ENCODE data around the gene SPTBN2. TPM values are rescaled to one million over a fixed set of nuclear protein-coding genes. Genes with fewer than 3 reads are reported as not detected.

SPTBN2 gene
- total and polyA plus RNA-seq, 2 of the 4 experiments (the other 2 are of a cell fraction), result 0.18 to 0.41 TPM

DNA sequence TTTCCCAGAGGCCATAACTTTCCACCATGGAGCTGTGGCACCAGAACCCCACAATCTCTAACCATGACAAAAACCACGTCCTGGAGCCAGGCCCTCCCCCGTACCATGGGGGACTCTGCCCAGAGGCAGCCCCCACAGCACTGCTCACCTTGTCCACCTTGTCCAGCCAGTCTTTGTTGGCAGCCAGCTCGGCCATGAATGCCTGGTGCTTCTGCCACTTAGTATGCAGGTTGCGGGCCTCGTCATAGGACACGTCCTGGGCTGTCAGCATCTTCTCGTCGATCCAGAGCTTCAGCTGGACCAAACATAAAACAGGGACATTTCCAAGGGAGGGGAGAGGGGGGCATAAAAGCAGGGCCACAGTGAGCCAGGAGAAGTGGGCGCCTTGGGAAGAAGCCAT lies 30.5 kb downstream of the SPTBN2 start:
- Histone ChIP-seq H3K56ac (ENCODE audit: extremely low read depth, insufficient read depth, low read length) (no peak overlapping the region), H3K4me3 (ENCODE audit: insufficient read depth, low read depth, low read length) (no peak overlapping the region), H3K4ac (ENCODE audit: low read depth, low read length) (no peak overlapping the region), H2BK15ac (ENCODE audit: low read depth, low read length) (no peak overlapping the region), H3K27ac (ENCODE audit: insufficient read depth, low read length) (no peak overlapping the region), H2AK5ac (ENCODE audit: low read depth, low read length) (no peak overlapping the region), H3K9me3 (ENCODE audit: control insufficient read depth, insufficient read depth, low read length) (peaks cover 7% of the 10 kb centered on the region), H3K4me2 (ENCODE audit: low read depth, low read length) (no peak overlapping the region), H4K20me1 (ENCODE audit: insufficient read depth, low read length) (no peaks in the 10 kb centered on the region), H4K5ac (ENCODE audit: low read depth, low read length) (no peak overlapping the region), H3K18ac (ENCODE audit: low read depth, low read length) (no peak overlapping the region), H3K14ac (replicated peaks; ENCODE audit: low read depth, low read length) (no peak overlapping the region), H3K23ac (ENCODE audit: low read depth, low read length) (no peak overlapping the region), H2AFZ (replicated peaks; ENCODE audit: low read length, poor library complexity) (no peak overlapping the region), H2AK9ac (replicated peaks; ENCODE audit: low read depth, low read length, poor library complexity) (no peak overlapping the region), H3K27me3 (ENCODE audit: control insufficient read depth, insufficient read depth, low read length) (no peaks in the 10 kb centered on the region; the same call in 1 of the 2 replicates), H3K79me1 (ENCODE audit: low read depth in 1 of 2, low read length in 2 of 2) (no peaks in the 10 kb centered on the region), H3K9ac (ENCODE audit: low read depth, low read length) (no peak overlapping the region), H2BK20ac (ENCODE audit: low read depth, low read length) (no peak overlapping the region), H2BK120ac (ENCODE audit: low read depth, low read length) (no peak overlapping the region), H3K9me1 (ENCODE audit: insufficient read depth, low read length) (no peaks in the 10 kb centered on the region), H4K8ac (ENCODE audit: low read depth in 2 of 2, low read length in 2 of 2) (no peak overlapping the region), H4K91ac (ENCODE audit: insufficient read depth, low read depth, low read length) (no peak overlapping the region), H2BK5ac (ENCODE audit: low read depth, low read length, poor library complexity, severe bottlenecking) (no peak overlapping the region), H3K4me1 (ENCODE audit: control insufficient read depth, insufficient read depth, low read length) (no peaks in the 10 kb centered on the region), H3K36me3 (ENCODE audit: control insufficient read depth, insufficient read depth, low read length) (no peaks in the 10 kb centered on the region)
- TF ChIP-seq RFX5 (IDR thresholded peaks at IDR 0.05; ENCODE audit: low read depth, low read length), result no peak
- TF ChIP-seq, protein P1, sequence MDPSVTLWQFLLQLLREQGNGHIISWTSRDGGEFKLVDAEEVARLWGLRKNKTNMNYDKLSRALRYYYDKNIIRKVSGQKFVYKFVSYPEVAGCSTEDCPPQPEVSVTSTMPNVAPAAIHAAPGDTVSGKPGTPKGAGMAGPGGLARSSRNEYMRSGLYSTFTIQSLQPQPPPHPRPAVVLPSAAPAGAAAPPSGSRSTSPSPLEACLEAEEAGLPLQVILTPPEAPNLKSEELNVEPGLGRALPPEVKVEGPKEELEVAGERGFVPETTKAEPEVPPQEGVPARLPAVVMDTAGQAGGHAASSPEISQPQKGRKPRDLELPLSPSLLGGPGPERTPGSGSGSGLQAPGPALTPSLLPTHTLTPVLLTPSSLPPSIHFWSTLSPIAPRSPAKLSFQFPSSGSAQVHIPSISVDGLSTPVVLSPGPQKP (IDR thresholded peaks at IDR 0.05; ENCODE audit: borderline replicate concordance, low read depth, low read length), result no peak
- no peak for TF ChIP-seq FOS (IDR thresholded peaks at IDR 0.05; ENCODE audit: low read depth, low read length)
- no peak for TF ChIP-seq MAFK (IDR thresholded peaks at IDR 0.05; ENCODE audit: low read depth, low read length)
- no peak for TF ChIP-seq CTCF (conservative IDR thresholded peaks at IDR 0.05; ENCODE audit: low read depth, low read length)
- no peak for TF ChIP-seq POLR2A (IDR thresholded peaks at IDR 0.05; ENCODE audit: low read depth, low read length)
- TF ChIP-seq SMC3 (IDR thresholded peaks at IDR 0.05; ENCODE audit: low read depth, low read length), result no peak
- no peak for TF ChIP-seq NFE2L2 (IDR thresholded peaks at IDR 0.05; ENCODE audit: low read depth, low read length)
- ChIA-PET CTCF (no interaction called here), POLR2A (ENCODE audit: unreplicated experiment) (no interaction called here)
- in situ Hi-C loops (cut with MboI; ENCODE audit: low sequenced_read_pairs) (no loop called here), dilution Hi-C loops (cut with HindIII; ENCODE audit: low sequenced_read_pairs, unreplicated experiment) (no loop called here), intact Hi-C loops (cut with micrococcal nuclease) (no loop called here)
- DNase-seq (no peak), ATAC-seq (ENCODE audit: low read depth) (no peak)
- 94% methylated on average over 7 of the region's 9 CpGs; no CpG with 5 or more reads in 1 of the 2 experiments for WGBS, 2 experiments (ENCODE audit: extremely low coverage in 2 of 2, insufficient read length in 1 of 2)
- BruUV-seq (replicated peaks), result no TSS peak
